ENCODE measurements around the gene BLACAT1.

The BLACAT1 gene

GRCh38 chr1:205447457-205448341 is 8.1 kb downstream of the BLACAT1 start:
- no peak for DNase-seq (ENCODE audit: extremely low read depth, insufficient read length)
- Histone ChIP-seq H3K4me3 (replicated peaks; ENCODE audit: low read depth, low read length) (no peak overlapping the region), H3K27me3 (replicated peaks; ENCODE audit: control insufficient read depth, insufficient read depth, low read length) (no peaks in the 10 kb centered on the region; the same call in 1 of the 2 replicates), H3K36me3 (ENCODE audit: control insufficient read depth, insufficient read depth, low read length) (no peaks in the 10 kb centered on the region)
- TF ChIP-seq, protein P1, sequence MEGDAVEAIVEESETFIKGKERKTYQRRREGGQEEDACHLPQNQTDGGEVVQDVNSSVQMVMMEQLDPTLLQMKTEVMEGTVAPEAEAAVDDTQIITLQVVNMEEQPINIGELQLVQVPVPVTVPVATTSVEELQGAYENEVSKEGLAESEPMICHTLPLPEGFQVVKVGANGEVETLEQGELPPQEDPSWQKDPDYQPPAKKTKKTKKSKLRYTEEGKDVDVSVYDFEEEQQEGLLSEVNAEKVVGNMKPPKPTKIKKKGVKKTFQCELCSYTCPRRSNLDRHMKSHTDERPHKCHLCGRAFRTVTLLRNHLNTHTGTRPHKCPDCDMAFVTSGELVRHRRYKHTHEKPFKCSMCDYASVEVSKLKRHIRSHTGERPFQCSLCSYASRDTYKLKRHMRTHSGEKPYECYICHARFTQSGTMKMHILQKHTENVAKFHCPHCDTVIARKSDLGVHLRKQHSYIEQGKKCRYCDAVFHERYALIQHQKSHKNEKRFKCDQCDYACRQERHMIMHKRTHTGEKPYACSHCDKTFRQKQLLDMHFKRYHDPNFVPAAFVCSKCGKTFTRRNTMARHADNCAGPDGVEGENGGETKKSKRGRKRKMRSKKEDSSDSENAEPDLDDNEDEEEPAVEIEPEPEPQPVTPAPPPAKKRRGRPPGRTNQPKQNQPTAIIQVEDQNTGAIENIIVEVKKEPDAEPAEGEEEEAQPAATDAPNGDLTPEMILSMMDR (IDR thresholded peaks at IDR 0.05; ENCODE audit: insufficient read depth, low read length, poor library complexity, severe bottlenecking), result no peak

DNA sequence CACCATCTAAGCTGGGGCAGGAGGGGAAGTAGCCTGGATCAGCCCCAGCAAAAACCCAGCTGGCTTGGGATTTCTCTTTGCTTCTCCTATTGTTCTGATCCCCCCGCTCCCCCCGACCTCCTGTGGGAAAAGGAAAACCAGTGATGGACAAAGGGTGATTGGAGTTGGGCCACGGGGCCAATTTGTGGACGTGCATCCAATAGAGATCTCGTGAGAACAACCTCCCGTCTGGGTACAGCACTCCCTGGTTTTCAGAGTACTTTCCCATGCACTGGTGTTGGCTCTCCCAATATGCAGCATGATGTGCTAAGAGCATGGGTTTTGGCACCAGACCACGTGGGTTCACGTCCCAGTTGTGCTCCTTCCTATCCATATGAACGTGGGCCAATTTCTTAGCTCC is 9.0 kb downstream of the BLACAT1 start:
- Histone ChIP-seq H3K36me3 (ENCODE audit: control insufficient read depth, insufficient read depth, low read length) (no peaks in the 10 kb centered on the region), H3K4me3 (replicated peaks; ENCODE audit: low read depth, low read length) (no peak overlapping the region), H3K27me3 (replicated peaks; ENCODE audit: control insufficient read depth, insufficient read depth, low read length) (no peaks in the 10 kb centered on the region; the same call in 1 of the 2 replicates)
- TF ChIP-seq, protein P1 (IDR thresholded peaks at IDR 0.05; ENCODE audit: insufficient read depth, low read length, poor library complexity, severe bottlenecking), result no peak
- DNase-seq (ENCODE audit: extremely low read depth, insufficient read length), result no peak

GRCh38 chr1:205445646-205445935 is 10.3 kb downstream of the BLACAT1 start:
- H3K4me3 ChIP-seq (replicated peaks; ENCODE audit: low read depth, low read length), result no peak overlapping the region
- TF ChIP-seq, protein P1 (IDR thresholded peaks at IDR 0.05; ENCODE audit: insufficient read depth, low read length, poor library complexity, severe bottlenecking), result no peak
- no peaks in the 10 kb centered on the region for H3K36me3 ChIP-seq (ENCODE audit: control insufficient read depth, insufficient read depth, low read length)
- DNase-seq (ENCODE audit: extremely low read depth, insufficient read length), result no peak
- H3K27me3 ChIP-seq (replicated peaks; ENCODE audit: control insufficient read depth, insufficient read depth, low read length), result no peaks in the 10 kb centered on the region

- no peak for DNase-seq (ENCODE audit: extremely low read depth, insufficient read length)
- TF ChIP-seq, protein P1 (IDR thresholded peaks at IDR 0.05; ENCODE audit: insufficient read depth, low read length, poor library complexity, severe bottlenecking), result no peak
- H3K4me3 ChIP-seq (replicated peaks; ENCODE audit: low read depth, low read length), result no peak overlapping the region
- H3K27me3 ChIP-seq (replicated peaks; ENCODE audit: control insufficient read depth, insufficient read depth, low read length), result no peaks in the 10 kb centered on the region
- no peaks in the 10 kb centered on the region for H3K36me3 ChIP-seq (ENCODE audit: control insufficient read depth, insufficient read depth, low read length)
Observed at GRCh38 chr1:205444931-205445645, 10.8 kb downstream of the BLACAT1 start.

- Histone ChIP-seq H3K36me3 (ENCODE audit: control insufficient read depth, insufficient read depth, low read length) (no peaks in the 10 kb centered on the region), H3K27me3 (replicated peaks; ENCODE audit: control insufficient read depth, insufficient read depth, low read length) (no peaks in the 10 kb centered on the region), H3K4me3 (replicated peaks; ENCODE audit: low read depth, low read length) (no peak overlapping the region)
- TF ChIP-seq, protein P1 (IDR thresholded peaks at IDR 0.05; ENCODE audit: insufficient read depth, low read length, poor library complexity, severe bottlenecking), result no peak
- no peak for DNase-seq (ENCODE audit: extremely low read depth, insufficient read length)
Observed at GRCh38 chr1:205444300-205444930, 11.4 kb downstream of the BLACAT1 start.

Data from GM06990 (cell line).